Natural killer cell (primary cell): ENCODE data around the gene ZNF780A. TPM values are rescaled to one million over a fixed set of nuclear protein-coding genes. Genes with fewer than 3 reads are reported as not detected.

Experiments
- ATAC-seq, 3 donors: fragments of 150-1000 bp in 2 of 3; fragments of 200-7000 bp in 1 of 3; cut with Tn5 transposase; 1 replicate in 1 of 3; 2 replicates in 2 of 3; pipeline ENCODE4 v1.10.0; 2021; ENCODE audit warnings: mild to moderate bottlenecking in 2 of 3, moderate library complexity in 2 of 3
- DNase-seq, 2 donors: peaks; one replicate each; pipeline versions ENCODE4 v3.0.0 to v3.0.0-alpha.2; 2013 to 2021; ENCODE audit warnings: mixed read lengths in 1 of 2
- H3K27ac ChIP-seq: one replicate; pipeline ENCODE4 v1.5.1; 2013; ENCODE audit warnings: mild to moderate bottlenecking, low read length
- H3K27me3 ChIP-seq: one replicate; pipeline ENCODE4 v1.6.1; 2013; ENCODE audit warnings: low read length; ENCODE audit not compliant: control insufficient read depth, insufficient read depth
- H3K36me3 ChIP-seq: one replicate; pipeline ENCODE4 v1.6.1; 2013; ENCODE audit warnings: low read length; ENCODE audit not compliant: control insufficient read depth, insufficient read depth
- H3K4me1 ChIP-seq: one replicate; pipeline ENCODE4 v1.6.1; 2013; ENCODE audit warnings: low read length; ENCODE audit not compliant: control insufficient read depth, insufficient read depth
- H3K4me3 ChIP-seq: one replicate; pipeline ENCODE4 v1.5.1; 2013; ENCODE audit warnings: low read length
- H3K9me3 ChIP-seq: one replicate; pipeline ENCODE4 v1.6.1; 2013; ENCODE audit warnings: low read length; ENCODE audit not compliant: control insufficient read depth, insufficient read depth
- H3K27ac Mint-ChIP-seq, 2 donors: one replicate each; pipeline ENCODE4 v1.8.0; 2022; ENCODE audit warnings: mild to moderate bottlenecking in 2 of 2, mixed read lengths in 2 of 2, moderate library complexity in 1 of 2
- H3K27me3 Mint-ChIP-seq, 2 donors: one replicate each; pipeline ENCODE4 v1.8.0; 2022; ENCODE audit warnings: low read depth in 2 of 2, mixed read lengths in 2 of 2
- H3K36me3 Mint-ChIP-seq: one replicate; pipeline ENCODE4 v1.8.0; 2022; ENCODE audit warnings: mixed read lengths
- H3K4me1 Mint-ChIP-seq, 2 donors: one replicate each; pipeline ENCODE4 v1.8.0; 2022; ENCODE audit warnings: mixed read lengths in 2 of 2
- H3K4me3 Mint-ChIP-seq: one replicate; pipeline ENCODE4 v1.8.0; 2022; ENCODE audit warnings: mild to moderate bottlenecking, moderate library complexity, mixed read lengths
- H3K9me3 Mint-ChIP-seq, 2 donors: one replicate each; pipeline ENCODE4 v1.8.0; 2022; ENCODE audit warnings: mixed read lengths in 2 of 2
- whole genome bisulfite sequencing: methylation state at CpG from one replicate; pipeline ENCODE4 v1.1.7; 2013; ENCODE audit warnings: missing lambda C conversion rate; ENCODE audit not compliant: insufficient coverage; 5-methylcytosine and 5-hydroxymethylcytosine counted together
- intact Hi-C: fragments of 100-400 bp; cut with micrococcal nuclease; formaldehyde crosslinking; loops from one replicate; pipeline ENCODE4 v1.14.2; 2022
- total RNA-seq, 4 donors: library from RNA; stranded (reverse); fragments of 120-200 nt in 1 of 4; gene quantifications; one replicate each; pipeline versions ENCODE4 v1.2.3 to v1.2.4, GENCODE V29; 2013 to 2022
- TF ChIP-seq, protein P1 (sequence below): fragments of 200-600 bp; IDR thresholded peaks from one replicate; pipeline ENCODE4 v1.8.0; 2022; ENCODE audit warnings: antibody characterized with exemption

The ZNF780A gene
- total RNA-seq, 3 donors from 2014 or later (not counting 1 experiment from before 2014, with no cell fraction given), result 15.1 to 17.0 (median 16.0) TPM

DNA sequence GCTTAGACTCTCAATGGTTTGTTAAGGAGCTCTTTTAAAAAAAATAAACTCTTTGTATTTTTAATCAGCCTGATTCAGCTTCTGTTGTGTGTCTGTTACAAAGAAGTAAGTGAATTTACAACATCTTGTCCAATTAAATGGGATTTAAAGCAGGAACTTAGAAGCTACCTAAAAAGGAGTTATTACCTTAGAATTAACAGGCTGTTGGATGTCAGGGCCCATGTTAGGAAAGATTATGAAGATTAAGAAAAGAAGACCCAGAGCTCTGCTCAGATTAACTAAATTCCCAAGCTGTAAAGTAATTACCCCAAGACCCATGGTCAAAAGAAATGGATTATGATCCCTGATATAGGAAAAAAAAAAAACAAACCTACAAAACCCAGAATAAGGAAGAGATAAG, 44.1 kb upstream of the ZNF780A start:
- TF ChIP-seq, protein P1, sequence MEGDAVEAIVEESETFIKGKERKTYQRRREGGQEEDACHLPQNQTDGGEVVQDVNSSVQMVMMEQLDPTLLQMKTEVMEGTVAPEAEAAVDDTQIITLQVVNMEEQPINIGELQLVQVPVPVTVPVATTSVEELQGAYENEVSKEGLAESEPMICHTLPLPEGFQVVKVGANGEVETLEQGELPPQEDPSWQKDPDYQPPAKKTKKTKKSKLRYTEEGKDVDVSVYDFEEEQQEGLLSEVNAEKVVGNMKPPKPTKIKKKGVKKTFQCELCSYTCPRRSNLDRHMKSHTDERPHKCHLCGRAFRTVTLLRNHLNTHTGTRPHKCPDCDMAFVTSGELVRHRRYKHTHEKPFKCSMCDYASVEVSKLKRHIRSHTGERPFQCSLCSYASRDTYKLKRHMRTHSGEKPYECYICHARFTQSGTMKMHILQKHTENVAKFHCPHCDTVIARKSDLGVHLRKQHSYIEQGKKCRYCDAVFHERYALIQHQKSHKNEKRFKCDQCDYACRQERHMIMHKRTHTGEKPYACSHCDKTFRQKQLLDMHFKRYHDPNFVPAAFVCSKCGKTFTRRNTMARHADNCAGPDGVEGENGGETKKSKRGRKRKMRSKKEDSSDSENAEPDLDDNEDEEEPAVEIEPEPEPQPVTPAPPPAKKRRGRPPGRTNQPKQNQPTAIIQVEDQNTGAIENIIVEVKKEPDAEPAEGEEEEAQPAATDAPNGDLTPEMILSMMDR, result no peak
- H3K36me3 Mint-ChIP-seq, result peaks cover 15% of the 10 kb centered on the region
- no peak overlapping the region for H3K4me3 Mint-ChIP-seq
- H3K27me3 Mint-ChIP-seq, result peaks cover 15 to 16% of the 10 kb centered on the region in 2 donors
- H3K4me3 ChIP-seq, result no peak overlapping the region
- H3K4me1 Mint-ChIP-seq, result peaks cover 4 to 5% of the 10 kb centered on the region in 2 donors
- DNase-seq (no peak), ATAC-seq (no peak)
- no peaks in the 10 kb centered on the region for H3K9me3 Mint-ChIP-seq
- H3K36me3 ChIP-seq, result no peaks in the 10 kb centered on the region
- H3K9me3 ChIP-seq, result no peaks in the 10 kb centered on the region
- H3K4me1 ChIP-seq, result peaks cover under 1% of the 10 kb centered on the region
- no peaks in the 10 kb centered on the region for H3K27me3 ChIP-seq
- no peak overlapping the region for H3K27ac Mint-ChIP-seq
- intact Hi-C loops, result no loop called here
- no peak overlapping the region for H3K27ac ChIP-seq

DNA sequence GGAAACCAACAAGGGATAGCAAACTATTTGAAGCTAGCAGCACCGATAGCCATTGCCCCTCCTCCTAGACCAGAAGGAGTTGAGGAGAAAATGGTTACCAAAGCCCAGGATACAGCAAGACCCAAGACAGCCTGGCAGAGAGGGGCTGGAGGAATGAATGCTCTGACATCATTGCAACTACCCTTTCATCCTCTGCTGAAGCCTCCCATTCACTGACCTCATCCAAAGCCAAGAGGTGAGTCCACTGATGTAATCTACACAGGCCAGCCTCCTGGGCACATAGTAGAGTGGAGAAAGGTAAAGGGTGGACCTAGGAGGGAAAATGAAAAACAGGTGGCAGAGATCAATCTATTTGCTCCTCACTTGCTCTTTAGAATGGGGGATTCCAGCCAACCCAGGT, 42.7 kb upstream of the ZNF780A start:
- H3K4me3 Mint-ChIP-seq, result no peak overlapping the region
- intact Hi-C loops, result no loop called here
- no peak for ATAC-seq

DNA sequence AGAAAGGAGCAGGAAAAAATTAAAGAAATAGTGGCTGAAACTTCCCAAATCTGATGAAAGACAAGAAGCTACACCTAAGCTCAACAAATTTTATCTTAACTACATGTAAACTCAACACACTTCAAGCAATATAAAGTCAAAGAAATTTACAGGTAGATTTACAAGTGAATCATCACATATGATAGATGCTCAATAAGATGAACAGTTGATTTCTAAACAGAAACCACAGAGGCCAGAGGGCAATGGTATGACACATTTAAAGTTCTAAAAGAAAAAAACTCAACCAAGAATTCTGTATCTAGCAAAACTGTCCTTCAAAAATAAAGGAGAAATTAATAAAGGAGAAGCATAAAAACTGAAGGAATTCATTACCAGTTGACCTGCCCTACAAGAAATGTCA, 39.3 kb upstream of the ZNF780A start:
- Mint-ChIP-seq H3K27me3 (peaks cover 27 to 30% of the 10 kb centered on the region in 2 donors), H3K9me3 (peaks cover 3 to 4% of the 10 kb centered on the region in 2 donors), H3K4me1 (no peaks in the 10 kb centered on the region), H3K27ac (no peak overlapping the region), H3K4me3 (no peak overlapping the region), H3K36me3 (peaks cover 23% of the 10 kb centered on the region)
- H3K36me3 ChIP-seq, result no peaks in the 10 kb centered on the region
- ATAC-seq, result no peak
- H3K4me3 ChIP-seq, result no peak overlapping the region
- no peak for DNase-seq
- TF ChIP-seq, protein P1, result no peak
- no peaks in the 10 kb centered on the region for H3K9me3 ChIP-seq
- no peak overlapping the region for H3K27ac ChIP-seq
- intact Hi-C loops, result no loop called here
- peaks cover 2% of the 10 kb centered on the region for H3K27me3 ChIP-seq
- no peaks in the 10 kb centered on the region for H3K4me1 ChIP-seq

More for the DNA sequence above, 42.7 kb upstream of the ZNF780A start:
- WGBS, result 100% methylated on average over 1 of the region's 1 CpG
- no peaks in the 10 kb centered on the region for H3K9me3 ChIP-seq
- Mint-ChIP-seq H3K27ac (no peak overlapping the region), H3K9me3 (peaks cover 3 to 4% of the 10 kb centered on the region in 2 donors), H3K36me3 (peaks cover 23% of the 10 kb centered on the region), H3K4me1 (no peaks in the 10 kb centered on the region), H3K27me3 (peaks cover 20 to 26% of the 10 kb centered on the region in 2 donors)
- no peaks in the 10 kb centered on the region for H3K4me1 ChIP-seq
- H3K4me3 ChIP-seq, result no peak overlapping the region
- no peaks in the 10 kb centered on the region for H3K27me3 ChIP-seq
- no peak overlapping the region for H3K27ac ChIP-seq
- no peaks in the 10 kb centered on the region for H3K36me3 ChIP-seq
- no peak for DNase-seq
- TF ChIP-seq, protein P1, result no peak

DNA sequence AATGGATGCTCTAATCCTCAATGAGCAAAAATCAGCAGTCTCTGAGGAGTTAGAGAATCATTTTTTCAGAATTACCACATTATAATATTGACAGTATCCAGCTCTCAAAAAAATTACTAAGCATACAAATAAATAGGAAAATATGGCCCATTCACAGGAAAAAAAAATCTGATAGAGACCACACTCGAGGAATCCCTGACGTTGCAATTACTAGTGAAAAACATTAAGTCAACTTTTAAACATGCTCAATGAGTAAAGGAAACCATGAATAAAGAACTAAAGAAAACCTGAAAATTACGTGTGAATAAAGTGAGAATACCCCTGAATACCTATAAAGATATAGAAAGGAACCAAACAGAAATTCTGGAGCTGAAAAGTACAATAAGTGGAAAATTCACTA, 38.7 kb upstream of the ZNF780A start:
- no peaks in the 10 kb centered on the region for H3K4me1 ChIP-seq
- DNase-seq, result no peak
- Mint-ChIP-seq H3K27ac (no peak overlapping the region), H3K9me3 (peaks cover 3 to 4% of the 10 kb centered on the region in 2 donors), H3K27me3 (peaks cover 25 to 32% of the 10 kb centered on the region in 2 donors), H3K4me3 (no peak overlapping the region), H3K36me3 (peaks cover 23% of the 10 kb centered on the region), H3K4me1 (no peaks in the 10 kb centered on the region)
- no peaks in the 10 kb centered on the region for H3K9me3 ChIP-seq
- no peak overlapping the region for H3K27ac ChIP-seq
- TF ChIP-seq, protein P1, result no peak
- intact Hi-C loops, result no loop called here
- peaks cover 2% of the 10 kb centered on the region for H3K27me3 ChIP-seq
- ATAC-seq, result no peak
- no peak overlapping the region for H3K4me3 ChIP-seq
- H3K36me3 ChIP-seq, result no peaks in the 10 kb centered on the region
- WGBS, result no CpG with 5 or more reads among the region's 3 CpGs
